ENCODE data around the gene HNRNPR.

GRCh38 chr1:23370709-23371584 lies 26.9 kb upstream of the HNRNPR start:
- TF ChIP-seq CTCF (IDR thresholded peaks at IDR 0.05): no peak
- TF ChIP-seq POLR2A (IDR thresholded peaks at IDR 0.05; ENCODE audit: low read depth): no peak
- TF ChIP-seq EP300 (IDR thresholded peaks at IDR 0.05): no peak
